ENCODE measurements around the gene KRTAP29-1.
"Not testable (repeated sequence)": the region's sequence is repeated elsewhere in the genome, so short reads cannot be mapped to it uniquely, and the experiment has no call there.

GRCh38 chr17:41275648-41276190, 26.9 kb downstream of the KRTAP29-1 start, which contains the start of gene KRTAP9-7:
- TF ChIP-seq CTCF, POLR2A (IDR thresholded peaks at IDR 0.05): not testable (repeated sequence)
